C4-2B (cell line): ENCODE measurements around the gene RAB43.

Experiments used
- ZFX ChIP-seq: fragments of 450-650 bp; IDR thresholded peaks from 2 replicates; pipeline ENCODE4 v1.6.1; 2017
- TF ChIP-seq, protein P1 (sequence below): fragments of 450-650 bp; conservative IDR thresholded peaks from 2 replicates; pipeline ENCODE4 v1.5.1; 2017; ENCODE audit warnings: mild to moderate bottlenecking

DNA sequence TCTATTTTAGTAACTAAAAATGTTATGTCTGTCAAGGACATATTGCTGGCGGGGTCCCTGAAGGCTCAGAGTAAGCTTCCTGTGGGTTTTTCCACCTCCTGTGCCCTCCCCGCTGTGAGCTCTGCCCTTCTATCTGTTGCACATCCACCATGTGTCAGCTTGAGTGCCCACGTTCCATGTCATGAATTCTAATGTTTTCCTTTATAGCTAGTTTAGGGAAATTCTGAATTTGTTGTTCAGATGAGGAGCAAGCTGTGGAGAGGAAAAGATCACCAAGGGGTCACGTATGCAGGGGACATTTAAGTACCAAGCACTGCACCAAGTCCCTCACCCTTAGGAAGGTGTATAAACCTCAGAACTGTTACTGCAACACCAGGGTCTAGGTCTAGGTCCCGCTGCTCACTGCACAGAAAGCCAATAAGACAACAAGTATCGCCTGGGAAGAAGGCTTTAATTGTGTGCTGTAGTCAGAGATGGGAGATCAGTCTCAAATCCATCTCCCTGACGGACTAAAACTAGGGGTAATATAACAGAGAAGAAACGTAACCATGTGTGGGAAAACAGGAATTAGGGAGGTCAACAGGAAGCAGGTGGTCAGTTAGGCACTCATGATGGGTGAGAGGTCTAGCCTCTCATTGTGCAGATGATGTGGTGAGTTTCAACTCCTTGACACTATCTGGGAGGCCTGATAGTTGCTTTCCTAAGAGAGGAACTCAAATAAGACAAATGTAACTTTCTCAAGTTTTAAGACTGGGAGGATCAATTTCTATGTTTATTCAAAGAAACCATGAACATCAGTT, 51.3 kb downstream of the RAB43 start:
- TF ChIP-seq, protein P1, sequence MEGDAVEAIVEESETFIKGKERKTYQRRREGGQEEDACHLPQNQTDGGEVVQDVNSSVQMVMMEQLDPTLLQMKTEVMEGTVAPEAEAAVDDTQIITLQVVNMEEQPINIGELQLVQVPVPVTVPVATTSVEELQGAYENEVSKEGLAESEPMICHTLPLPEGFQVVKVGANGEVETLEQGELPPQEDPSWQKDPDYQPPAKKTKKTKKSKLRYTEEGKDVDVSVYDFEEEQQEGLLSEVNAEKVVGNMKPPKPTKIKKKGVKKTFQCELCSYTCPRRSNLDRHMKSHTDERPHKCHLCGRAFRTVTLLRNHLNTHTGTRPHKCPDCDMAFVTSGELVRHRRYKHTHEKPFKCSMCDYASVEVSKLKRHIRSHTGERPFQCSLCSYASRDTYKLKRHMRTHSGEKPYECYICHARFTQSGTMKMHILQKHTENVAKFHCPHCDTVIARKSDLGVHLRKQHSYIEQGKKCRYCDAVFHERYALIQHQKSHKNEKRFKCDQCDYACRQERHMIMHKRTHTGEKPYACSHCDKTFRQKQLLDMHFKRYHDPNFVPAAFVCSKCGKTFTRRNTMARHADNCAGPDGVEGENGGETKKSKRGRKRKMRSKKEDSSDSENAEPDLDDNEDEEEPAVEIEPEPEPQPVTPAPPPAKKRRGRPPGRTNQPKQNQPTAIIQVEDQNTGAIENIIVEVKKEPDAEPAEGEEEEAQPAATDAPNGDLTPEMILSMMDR: no peak
- no peak for TF ChIP-seq ZFX
